Myocyte (in vitro differentiated cells): Measurements from ENCODE around the gene HHAT. TPM values are rescaled to one million over a fixed set of nuclear protein-coding genes. Genes with fewer than 3 reads are reported as not detected.

Source experiments
- DNase-seq: peaks from one replicate; pipeline ENCODE4 v3.0.0-alpha.2; 2012; ENCODE audit warnings: low read depth
- polyA plus RNA-seq: library from polyadenylated mRNA; unstranded; fragments of >200 nt; gene quantifications from one replicate; pipeline ENCODE4 v1.2.1, GENCODE V29; 2012; ENCODE audit warnings: missing spikeins
- total RNA-seq: library from RNA; depleted of rRNA; stranded (reverse); fragments of >200 nt; gene quantifications from 2 replicates; pipeline ENCODE4 v1.2.3, GENCODE V29; 2014

The HHAT gene
- total RNA-seq: 24.8 and 36.5 TPM in 2 replicates
- polyA plus RNA-seq: 37.1 TPM

GRCh38 chr1:210328746-210329503 is at the start of gene HHAT:
Gene HHAT, plus strand, starts transcription at chr1:210328902. Its CDS starts 20,074 bp downstream, at chr1:210348976.
- peak; percentile 88 for DNase-seq

- no peak for DNase-seq
Observed at GRCh38 chr1:210280221-210280620, 48.5 kb upstream of the HHAT start.

- DNase-seq: no peak
Observed at GRCh38 chr1:210288116-210288515, 40.6 kb upstream of the HHAT start.

GRCh38 chr1:210289248-210289647 is 39.5 kb upstream of the HHAT start:
- no peak for DNase-seq

GRCh38 chr1:210291081-210291764 is 37.5 kb upstream of the HHAT start:
- no peak for DNase-seq

- DNase-seq: no peak
Observed at GRCh38 chr1:210291786-210292230, 36.9 kb upstream of the HHAT start.

GRCh38 chr1:210292231-210292871 is 36.4 kb upstream of the HHAT start:
- peak; percentile 38 for DNase-seq

- peak; percentile 54 for DNase-seq
Observed at GRCh38 chr1:210293171-210293607, 35.5 kb upstream of the HHAT start.

GRCh38 chr1:210294999-210295745 is 33.5 kb upstream of the HHAT start:
- DNase-seq: peak; percentile 57

- no peak for DNase-seq
Observed at GRCh38 chr1:210296682-210297081, 32.0 kb upstream of the HHAT start.

GRCh38 chr1:210298296-210298695 is 30.4 kb upstream of the HHAT start:
- no peak for DNase-seq

- no peak for DNase-seq
Observed at GRCh38 chr1:210298936-210299335, 29.8 kb upstream of the HHAT start.

GRCh38 chr1:210299501-210299900 is 29.2 kb upstream of the HHAT start:
- DNase-seq: no peak

GRCh38 chr1:210300923-210301614 is 27.6 kb upstream of the HHAT start:
- DNase-seq: no peak

GRCh38 chr1:210301615-210302000 is 27.1 kb upstream of the HHAT start:
- DNase-seq: peak; percentile 62

- DNase-seq: no peak
Observed at GRCh38 chr1:210302501-210302900, 26.2 kb upstream of the HHAT start.

- DNase-seq: no peak
Observed at GRCh38 chr1:210303391-210303790, 25.3 kb upstream of the HHAT start.

- DNase-seq: no peak
Observed at GRCh38 chr1:210310562-210311153, 18.0 kb upstream of the HHAT start.

GRCh38 chr1:210311726-210312493 is 16.8 kb upstream of the HHAT start:
- no peak for DNase-seq
